GM12875 (cell line): Measurements from ENCODE around the gene C17orf67.

ENCODE experiments used
- H3K4me3 ChIP-seq: one replicate; pipeline ENCODE4 v1.5.1; 2011; ENCODE audit warnings: low read depth, low read length, control low read depth
- CTCF ChIP-seq: IDR thresholded peaks from 2 replicates; pipeline ENCODE4 v1.5.1; 2011; ENCODE audit warnings: low read depth, mild to moderate bottlenecking, control low read depth, inconsistent platforms, low read length, moderate library complexity, borderline replicate concordance; ENCODE audit not compliant: insufficient read depth

Gene C17orf67

GRCh38 chr17:56798916-56799315 lies 34.8 kb downstream of the C17orf67 start:
- TF ChIP-seq CTCF, result no peak
- H3K4me3 ChIP-seq, result no peak overlapping the region

- no peak for TF ChIP-seq CTCF
- no peak overlapping the region for H3K4me3 ChIP-seq
Measured at GRCh38 chr17:56796536-56796935, 37.2 kb downstream of the C17orf67 start.

GRCh38 chr17:56795221-56795865 lies 38.4 kb downstream of the C17orf67 start:
- TF ChIP-seq CTCF, result no peak

GRCh38 chr17:56793957-56794356 lies 39.8 kb downstream of the C17orf67 start:
- H3K4me3 ChIP-seq, result no peak overlapping the region
- TF ChIP-seq CTCF, result no peak

More at GRCh38 chr17:56795221-56795865, 38.4 kb downstream of the C17orf67 start:
- no peak overlapping the region for H3K4me3 ChIP-seq

- TF ChIP-seq CTCF, result no peak
- no peak overlapping the region for H3K4me3 ChIP-seq
Measured at GRCh38 chr17:56793531-56793930, 40.2 kb downstream of the C17orf67 start.

- no peak for TF ChIP-seq CTCF
- H3K4me3 ChIP-seq, result no peak overlapping the region
Measured at GRCh38 chr17:56792267-56792666, 41.5 kb downstream of the C17orf67 start.

GRCh38 chr17:56786989-56787482 lies 46.7 kb downstream of the C17orf67 start:
- no peak overlapping the region for H3K4me3 ChIP-seq
- TF ChIP-seq CTCF, result no peak
